Kasumi-1 (cell line): ENCODE data around the gene KCNH1.

Experiments used
- DNase-seq, 2 experiments: peaks; one replicate each; lab custom pipeline; 2025; lab: John Stamatoyannopoulos, UW

The KCNH1 gene

GRCh38 chr1:210797422-210797821 is 336.5 kb downstream of the KCNH1 start:
- no peak for DNase-seq

DNA sequence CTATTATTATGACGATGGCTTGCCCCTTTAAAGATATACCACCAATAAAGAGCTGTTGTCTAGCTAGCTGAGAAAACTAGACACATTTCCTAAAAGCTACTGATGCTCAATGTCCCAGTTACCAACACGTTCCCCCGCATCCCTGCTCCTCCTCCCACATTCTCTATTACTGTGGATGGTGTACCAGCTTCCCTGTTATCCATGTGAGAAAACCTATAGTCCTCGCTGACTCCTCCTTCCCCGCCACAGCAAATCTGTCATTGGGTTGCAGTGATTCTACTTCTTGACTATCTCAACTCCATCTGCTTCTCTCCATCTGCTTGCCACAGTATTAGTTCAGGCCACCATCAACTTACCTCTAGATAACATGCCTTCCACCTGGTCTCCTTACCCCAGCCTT is 337.5 kb downstream of the KCNH1 start:
- no peak for DNase-seq

DNA sequence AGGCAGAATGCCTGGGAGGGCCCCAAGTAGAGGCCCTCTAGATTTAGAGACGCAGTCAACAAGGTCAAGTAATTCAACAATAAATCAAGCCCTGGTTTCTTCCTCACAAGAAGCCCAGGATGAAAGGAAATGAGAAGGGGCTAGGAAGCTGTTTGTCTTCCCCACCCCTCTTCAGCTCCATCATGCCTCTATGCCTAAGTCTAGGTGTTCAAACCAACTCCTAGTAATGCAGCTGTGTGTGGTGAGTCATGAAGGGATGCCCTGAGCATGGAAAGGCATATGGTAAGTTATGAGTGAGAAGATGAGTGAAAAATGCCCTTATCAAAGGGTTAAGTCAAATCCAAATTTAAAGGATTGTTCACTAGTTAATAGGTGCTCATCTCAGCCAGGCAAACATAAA is 339.5 kb downstream of the KCNH1 start:
- DNase-seq, result no peak

GRCh38 chr1:210792250-210793102 is 341.5 kb downstream of the KCNH1 start:
- DNase-seq, result no peak

GRCh38 chr1:210790196-210790595 is 343.8 kb downstream of the KCNH1 start:
- DNase-seq, result no peak

GRCh38 chr1:210787800-210788199 is 346.1 kb downstream of the KCNH1 start:
- no peak for DNase-seq

DNA sequence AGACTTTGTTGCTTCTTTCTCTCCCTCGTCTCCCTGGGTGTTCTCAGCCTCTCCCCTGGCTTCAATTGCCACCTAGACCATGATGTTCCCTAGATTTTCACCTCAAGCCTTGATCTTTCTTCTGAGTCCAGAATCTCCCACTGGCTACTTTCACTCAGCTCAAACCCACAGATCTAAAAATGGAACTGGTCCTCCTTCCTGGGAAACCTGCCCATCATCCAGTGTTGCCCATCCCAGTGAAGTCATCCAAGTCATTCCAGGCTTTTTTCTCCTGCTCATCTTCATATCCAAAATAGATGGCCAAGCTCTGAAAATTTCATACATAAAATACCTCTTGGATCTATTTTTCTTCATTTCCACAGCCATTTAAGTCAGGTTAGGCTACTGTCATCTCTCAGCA is 347.4 kb downstream of the KCNH1 start:
- no peak for DNase-seq

- no peak for DNase-seq
These were observed 350.0 kb downstream of the KCNH1 start for GRCh38 chr1:210783925-210784324.

DNA sequence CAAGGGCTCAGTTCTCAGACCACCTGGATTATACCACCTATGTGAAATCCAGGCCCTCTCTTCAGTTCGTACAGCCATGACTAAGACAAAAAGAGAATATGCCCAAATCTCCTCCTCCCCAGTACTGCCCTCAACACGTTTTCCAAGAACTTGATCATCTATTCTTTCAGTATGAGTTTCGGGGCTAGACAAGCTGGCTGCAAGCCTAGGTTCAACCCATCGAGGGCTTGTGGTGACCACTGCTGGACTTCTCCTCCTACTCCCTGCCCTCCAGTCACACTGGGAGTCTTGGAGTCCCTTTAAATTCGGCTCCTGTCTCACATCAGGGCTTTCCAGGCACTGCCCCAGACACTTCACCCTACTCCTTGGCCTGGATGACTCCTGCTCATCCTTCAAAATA is 352.3 kb downstream of the KCNH1 start:
- no peak for DNase-seq

DNA sequence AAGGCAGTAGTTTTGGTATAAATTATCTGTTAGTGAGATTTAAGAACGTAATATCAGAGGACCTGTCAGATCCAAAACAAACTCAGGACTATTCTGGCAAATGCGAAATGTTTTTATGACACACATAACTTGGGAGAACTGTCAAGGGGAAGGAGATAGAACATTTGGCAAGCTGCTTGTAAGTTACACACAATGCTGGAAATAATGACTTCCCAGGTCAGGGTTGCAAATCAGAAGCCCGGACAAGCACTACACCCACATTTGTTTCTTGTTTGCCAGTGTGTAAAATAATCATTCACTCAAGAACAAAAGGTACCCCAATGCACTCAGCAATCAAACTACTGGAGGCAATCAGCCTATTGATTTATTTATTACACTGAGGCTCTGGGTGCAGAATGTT is 354.7 kb downstream of the KCNH1 start:
- DNase-seq, result no peak

DNA sequence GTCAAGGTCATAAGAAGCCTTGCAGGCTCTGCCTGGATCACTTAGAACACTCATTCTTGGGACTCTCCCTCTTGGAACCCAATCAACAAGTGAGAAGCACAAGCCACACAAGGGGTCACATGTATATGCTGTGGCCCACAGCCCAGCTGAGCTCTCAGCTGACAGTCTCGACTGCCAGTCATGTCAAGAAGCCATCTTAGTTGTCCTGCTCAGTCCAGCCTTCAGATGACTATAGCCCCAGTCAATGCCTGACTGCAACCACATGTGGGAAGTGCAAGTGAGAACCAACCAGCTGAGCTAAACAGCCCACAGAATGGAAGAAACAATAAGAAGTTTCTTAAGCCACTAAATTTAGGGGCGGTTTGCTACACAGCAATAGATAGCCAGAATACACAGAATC is 356.0 kb downstream of the KCNH1 start:
- DNase-seq, result no peak

GRCh38 chr1:210776712-210777111 is 357.2 kb downstream of the KCNH1 start:
- no peak for DNase-seq

GRCh38 chr1:210775289-210775688 is 358.7 kb downstream of the KCNH1 start:
- DNase-seq, result no peak

DNA sequence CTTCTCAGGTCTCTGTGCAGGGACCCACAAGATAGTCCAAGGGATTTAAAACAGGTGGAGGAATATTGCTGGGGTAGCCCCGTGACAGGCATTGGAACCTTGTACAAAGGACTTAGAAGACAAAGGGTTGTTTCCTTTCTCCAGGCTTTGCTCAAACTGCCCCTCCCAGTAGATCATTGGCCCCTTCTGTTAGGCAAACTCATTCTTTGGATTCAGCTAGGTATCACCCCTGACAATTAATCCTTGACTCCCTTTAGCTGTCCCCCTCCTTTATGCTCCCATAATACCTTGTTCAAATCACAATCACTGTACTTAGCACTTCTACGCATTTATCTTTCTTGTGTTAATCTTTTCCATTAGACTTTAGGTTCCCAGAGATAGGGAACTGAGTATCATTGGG is 360.5 kb downstream of the KCNH1 start:
- no peak for DNase-seq

- DNase-seq, result no peak
These were observed 362.8 kb downstream of the KCNH1 start for GRCh38 chr1:210771131-210771530.

- DNase-seq, result no peak
These were observed 363.5 kb downstream of the KCNH1 start for GRCh38 chr1:210770396-210770984.

DNA sequence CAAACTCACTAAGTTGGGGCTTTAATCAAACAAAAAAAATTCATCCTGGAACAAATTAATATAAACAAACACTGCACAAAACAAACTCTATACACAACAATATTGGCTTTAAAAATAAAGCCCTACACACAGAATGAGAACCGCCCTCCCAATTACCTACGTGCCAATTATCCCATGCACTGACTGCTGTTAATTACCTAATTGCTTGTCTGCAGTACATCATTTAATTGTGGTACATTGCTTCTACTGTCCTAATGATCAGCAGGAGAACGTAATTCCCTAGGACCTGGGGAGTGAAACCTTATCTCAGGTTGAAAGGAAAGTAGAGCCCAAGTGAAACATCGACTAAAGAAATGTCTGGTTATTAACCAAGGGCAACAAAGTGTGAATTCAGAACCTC is 364.5 kb downstream of the KCNH1 start:
- no peak for DNase-seq

GRCh38 chr1:210764536-210764935 is 369.4 kb downstream of the KCNH1 start:
- DNase-seq, result no peak

- no peak for DNase-seq
These were observed 375.2 kb downstream of the KCNH1 start for GRCh38 chr1:210758761-210759160.

- no peak for DNase-seq
These were observed 375.7 kb downstream of the KCNH1 start for GRCh38 chr1:210758261-210758660.

GRCh38 chr1:210757677-210758076 is 376.3 kb downstream of the KCNH1 start:
- DNase-seq, result no peak

- no peak for DNase-seq
These were observed 377.8 kb downstream of the KCNH1 start for GRCh38 chr1:210755991-210756659.
